ENCODE data around the gene PALD1. TPM values are rescaled to one million over a fixed set of nuclear protein-coding genes. Genes with fewer than 3 reads are reported as not detected.

PALD1 gene
- total RNA-seq, 6 donors from 2014 or later: 8.9 to 25.4 (median 13.4) TPM

DNA sequence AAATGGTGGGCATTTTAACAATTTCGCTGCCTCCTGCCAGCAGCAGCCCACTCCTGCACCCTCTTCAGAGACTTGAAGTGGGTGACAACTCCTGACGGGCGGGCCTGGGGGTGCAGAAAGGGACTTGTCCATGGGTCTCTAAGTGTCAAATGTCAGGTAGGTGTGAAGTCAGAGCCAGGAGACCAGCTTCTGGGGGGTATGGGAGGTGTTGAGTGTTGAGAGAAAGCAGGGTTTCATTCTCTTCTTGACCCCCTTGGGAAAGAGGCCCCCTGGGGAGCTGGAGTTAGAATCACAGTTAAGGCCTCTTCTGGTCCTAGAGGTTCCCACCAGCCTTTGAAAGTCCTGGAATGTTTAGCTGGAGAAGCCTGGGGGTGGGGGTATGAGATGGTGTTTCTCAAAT, 11.6 kb upstream of the PALD1 start:
- DNase-seq: no peak

DNA sequence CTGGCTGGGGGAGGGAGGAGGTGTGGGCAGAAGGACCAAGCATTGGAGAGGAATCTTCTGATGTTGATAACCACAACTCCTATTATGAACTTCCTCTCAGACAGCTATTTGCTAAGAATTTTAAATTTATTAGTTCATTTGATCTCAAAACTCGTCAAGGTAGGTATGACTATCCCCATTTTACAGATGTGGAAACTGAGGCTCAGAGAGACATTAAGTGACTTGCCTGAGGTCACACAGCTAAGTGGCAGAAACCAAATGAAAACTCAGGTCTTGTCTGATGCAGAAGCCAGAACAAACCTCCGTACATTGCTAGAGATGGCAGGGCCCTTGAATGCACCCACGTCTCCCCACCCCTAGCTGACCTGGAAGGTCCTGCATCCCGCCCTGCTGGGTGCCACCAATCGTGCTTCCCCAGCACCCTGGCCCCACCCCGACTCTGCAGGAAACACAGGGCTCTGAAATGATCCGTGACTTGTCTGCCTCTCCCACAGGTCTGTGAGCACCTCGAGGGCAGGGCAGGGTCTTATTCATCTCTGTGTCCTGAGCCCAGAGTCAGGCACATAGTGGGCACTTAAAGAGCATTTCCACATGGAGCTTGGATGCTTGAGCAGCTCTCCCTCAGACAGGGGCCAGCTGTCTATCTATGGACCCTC, 5.6 kb upstream of the PALD1 start:
- Histone ChIP-seq H3K27me3 (no peaks in the 10 kb centered on the region), H3K36me3 (no peaks in the 10 kb centered on the region), H3K27ac (no peak overlapping the region), H3K4me3 (no peak overlapping the region), H3K9me3 (no peaks in the 10 kb centered on the region), H3K4me1 (peaks cover 4 to 8% (median 6%) of the 10 kb centered on the region in 4 donors)
- DNase-seq: no peak
- ATAC-seq (ENCODE audit: low FRiP score in 2 of 2): no peak
- WGBS, 2 donors: 88 to 89% methylated on average over 8 of the region's 8 CpGs
- TF ChIP-seq, protein P1, sequence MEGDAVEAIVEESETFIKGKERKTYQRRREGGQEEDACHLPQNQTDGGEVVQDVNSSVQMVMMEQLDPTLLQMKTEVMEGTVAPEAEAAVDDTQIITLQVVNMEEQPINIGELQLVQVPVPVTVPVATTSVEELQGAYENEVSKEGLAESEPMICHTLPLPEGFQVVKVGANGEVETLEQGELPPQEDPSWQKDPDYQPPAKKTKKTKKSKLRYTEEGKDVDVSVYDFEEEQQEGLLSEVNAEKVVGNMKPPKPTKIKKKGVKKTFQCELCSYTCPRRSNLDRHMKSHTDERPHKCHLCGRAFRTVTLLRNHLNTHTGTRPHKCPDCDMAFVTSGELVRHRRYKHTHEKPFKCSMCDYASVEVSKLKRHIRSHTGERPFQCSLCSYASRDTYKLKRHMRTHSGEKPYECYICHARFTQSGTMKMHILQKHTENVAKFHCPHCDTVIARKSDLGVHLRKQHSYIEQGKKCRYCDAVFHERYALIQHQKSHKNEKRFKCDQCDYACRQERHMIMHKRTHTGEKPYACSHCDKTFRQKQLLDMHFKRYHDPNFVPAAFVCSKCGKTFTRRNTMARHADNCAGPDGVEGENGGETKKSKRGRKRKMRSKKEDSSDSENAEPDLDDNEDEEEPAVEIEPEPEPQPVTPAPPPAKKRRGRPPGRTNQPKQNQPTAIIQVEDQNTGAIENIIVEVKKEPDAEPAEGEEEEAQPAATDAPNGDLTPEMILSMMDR (IDR thresholded peaks at IDR 0.05): no peak
- no peak for TF ChIP-seq EP300 (IDR thresholded peaks at IDR 0.05)
- TF ChIP-seq POLR2A (IDR thresholded peaks at IDR 0.05): no peak
- TF ChIP-seq POLR2AphosphoS5 (IDR thresholded peaks at IDR 0.05): no peak

More for the DNA sequence above, 11.6 kb upstream of the PALD1 start:
- H3K27ac ChIP-seq: no peak overlapping the region
- no peak for ATAC-seq (ENCODE audit: low FRiP score in 2 of 2)
- TF ChIP-seq, protein P1 (IDR thresholded peaks at IDR 0.05): no peak
- no peak for TF ChIP-seq POLR2AphosphoS5 (IDR thresholded peaks at IDR 0.05)
- no peak for TF ChIP-seq EP300 (IDR thresholded peaks at IDR 0.05)
- TF ChIP-seq POLR2A (IDR thresholded peaks at IDR 0.05): no peak
- H3K4me1 ChIP-seq: peaks cover 8 to 15% (median 12%) of the 10 kb centered on the region in 4 donors
- no peaks in the 10 kb centered on the region for H3K27me3 ChIP-seq
- H3K36me3 ChIP-seq: no peaks in the 10 kb centered on the region
- 66 to 86% methylated on average over 3 of the region's 3 CpGs for WGBS, 2 donors
- no peak overlapping the region for H3K4me3 ChIP-seq
- no peaks in the 10 kb centered on the region for H3K9me3 ChIP-seq

- ATAC-seq (ENCODE audit: low FRiP score in 2 of 2) (no peak), DNase-seq (no peak)
- TF ChIP-seq POLR2AphosphoS5 (IDR thresholded peaks at IDR 0.05) (no peak), EP300 (IDR thresholded peaks at IDR 0.05) (no peak), POLR2A (IDR thresholded peaks at IDR 0.05) (no peak)
- TF ChIP-seq, protein P1 (IDR thresholded peaks at IDR 0.05): no peak
- Histone ChIP-seq H3K27me3 (peaks cover 0 to 10% (median 1%) of the 10 kb centered on the region in 4 donors), H3K4me1 (peaks cover 10 to 27% (median 21%) of the 10 kb centered on the region in 4 donors), H3K27ac (no peak overlapping the region), H3K4me3 (no peak overlapping the region), H3K9me3 (no peaks in the 10 kb centered on the region), H3K36me3 (no peaks in the 10 kb centered on the region)
- WGBS, 2 donors: 84 to 85% methylated on average over 2 of the region's 2 CpGs
Measured at GRCh38 chr10:70474780-70475179, 3.8 kb upstream of the PALD1 start.

- Histone ChIP-seq H3K36me3 (no peaks in the 10 kb centered on the region), H3K27ac (no peak overlapping the region), H3K4me3 (no peak overlapping the region), H3K9me3 (no peaks in the 10 kb centered on the region), H3K27me3 (peaks cover 0 to 10% (median 1%) of the 10 kb centered on the region in 4 donors), H3K4me1 (peaks cover 10 to 35% (median 30%) of the 10 kb centered on the region in 4 donors)
- no peak for DNase-seq
- no peak for ATAC-seq (ENCODE audit: low FRiP score in 2 of 2)
- WGBS, 2 donors: 84 to 87% methylated on average over 4 to 8 of the region's 8 CpGs
- TF ChIP-seq EP300 (IDR thresholded peaks at IDR 0.05) (no peak), POLR2AphosphoS5 (IDR thresholded peaks at IDR 0.05) (no peak)
Measured at GRCh38 chr10:70475661-70476060, 2.9 kb upstream of the PALD1 start.

GRCh38 chr10:70476249-70477035, 2.1 kb upstream of the PALD1 start:
- ATAC-seq (ENCODE audit: low FRiP score in 2 of 2) (no peak), DNase-seq (no peak)
- Histone ChIP-seq H3K9me3 (no peaks in the 10 kb centered on the region), H3K27ac (no peak overlapping the region), H3K36me3 (no peaks in the 10 kb centered on the region), H3K27me3 (peaks cover 0 to 10% (median 1%) of the 10 kb centered on the region in 4 donors), H3K4me3 (no peak overlapping the region), H3K4me1 (peaks cover 11 to 43% (median 36%) of the 10 kb centered on the region in 4 donors)
- WGBS, 2 donors: 66 to 76% methylated on average over 7 of the region's 7 CpGs
- TF ChIP-seq, protein P1 (IDR thresholded peaks at IDR 0.05): no peak
- TF ChIP-seq POLR2AphosphoS5 (IDR thresholded peaks at IDR 0.05): no peak
- TF ChIP-seq POLR2A (IDR thresholded peaks at IDR 0.05): no peak
- TF ChIP-seq EP300 (IDR thresholded peaks at IDR 0.05): no peak

Data from upper lobe of left lung (tissue), 6 donors.